Stimulated activated CD4-positive, alpha-beta T cell treated with anti-CD3 and anti-CD28 coated beads, Interleukin-1b, Interleukin-23, amount 100 ng/mL, for 24 hours (primary cell): Measurements from ENCODE around the gene SPATA2L.

Source experiments
- DNase-seq, 4 experiments: peaks; one replicate each; pipeline ENCODE4 v3.0.0-alpha.2; 2020; ENCODE audit warnings: low read depth in 4 of 4, low spot score in 1 of 4

SPATA2L gene

GRCh38 chr16:89701425-89702406 is at the start of gene SPATA2L:
SPATA2L (minus strand) TSS chr16:89701705; CDS start chr16:89701232, 473 bp downstream.
- DNase-seq = peak; percentile 94 to 95 (median 95)

GRCh38 chr16:89749637-89750036 is 48.1 kb upstream of the SPATA2L start:
- DNase-seq = no peak

- no peak for DNase-seq
These were observed 47.4 kb upstream of the SPATA2L start for GRCh38 chr16:89748921-89749320.

- DNase-seq = no peak
These were observed 46.6 kb upstream of the SPATA2L start for GRCh38 chr16:89748076-89748475.

- DNase-seq = no peak
These were observed 44.5 kb upstream of the SPATA2L start for GRCh38 chr16:89746043-89746442.

GRCh38 chr16:89744813-89745212 is 43.3 kb upstream of the SPATA2L start:
- DNase-seq = no peak

GRCh38 chr16:89742948-89743347 is 41.4 kb upstream of the SPATA2L start:
- DNase-seq = no peak

- no peak for DNase-seq
These were observed 40.0 kb upstream of the SPATA2L start for GRCh38 chr16:89741342-89742014.

GRCh38 chr16:89739383-89739782 is 37.9 kb upstream of the SPATA2L start:
- no peak for DNase-seq

- no peak for DNase-seq
These were observed 37.2 kb upstream of the SPATA2L start for GRCh38 chr16:89738538-89739317.

GRCh38 chr16:89738072-89738377 is 36.5 kb upstream of the SPATA2L start:
- DNase-seq = no peak

GRCh38 chr16:89737341-89738071 is 36.0 kb upstream of the SPATA2L start:
- DNase-seq = no peak

GRCh38 chr16:89736554-89736953 is 35.0 kb upstream of the SPATA2L start:
- DNase-seq = no peak

GRCh38 chr16:89733792-89734191 is 32.3 kb upstream of the SPATA2L start:
- DNase-seq = no peak

- DNase-seq = no peak
These were observed 31.8 kb upstream of the SPATA2L start for GRCh38 chr16:89733322-89733721.

- no peak for DNase-seq
These were observed 31.4 kb upstream of the SPATA2L start for GRCh38 chr16:89732918-89733242.

- DNase-seq = no peak
These were observed 30.8 kb upstream of the SPATA2L start for GRCh38 chr16:89732142-89732917.

GRCh38 chr16:89730610-89731234 is 29.2 kb upstream of the SPATA2L start:
- DNase-seq = no peak

GRCh38 chr16:89729863-89730593 is 28.5 kb upstream of the SPATA2L start:
- DNase-seq = no peak
